ENCODE results near the gene PVRIG. TPM values are rescaled to one million over a fixed set of nuclear protein-coding genes. Genes with fewer than 3 reads are reported as not detected.
"Not testable (repeated sequence)": the region's sequence is repeated elsewhere in the genome, so short reads cannot be mapped to it uniquely, and the experiment has no call there.

Gene PVRIG
- polyA plus RNA-seq, 4 donors, result 1.7 to 12.5 (median 5.0) TPM

GRCh38 chr7:100270046-100270918 lies 50.5 kb downstream of the PVRIG start:
- not testable (repeated sequence) for DNase-seq (ENCODE audit: low read depth in 4 of 4, low spot score in 2 of 4)

Other genes with a start within 250 kb of the PVRIG start
- 10 to 100 TPM; 52.2 to 69.0 (median 62.5) TPM for gene AZGP1, start 243.9 kb upstream of the PVRIG start, polyA plus RNA-seq (ENCODE audit: insufficient read length in 4 of 4)
- 10 to 100 TPM; 43.3 to 71.5 (median 57.5) TPM for gene ZKSCAN1, start 204.4 kb upstream of the PVRIG start, polyA plus RNA-seq (ENCODE audit: insufficient read length in 4 of 4)
- gene ZSCAN21, start 170.2 kb upstream of the PVRIG start, polyA plus RNA-seq (ENCODE audit: insufficient read length in 4 of 4), result 10 to 100 TPM; 21.4 to 22.8 (median 22.2) TPM
- gene ZNF3, start 138.2 kb upstream of the PVRIG start, polyA plus RNA-seq (ENCODE audit: insufficient read length in 4 of 4), result 10 to 100 TPM; 46.5 to 57.6 (median 51.6) TPM
- gene COPS6, start 131.0 kb upstream of the PVRIG start, polyA plus RNA-seq (ENCODE audit: insufficient read length in 4 of 4), result 100 to 1,000 TPM; 124 to 140 (median 136) TPM
- 100 to 1,000 TPM; 140 to 174 (median 160) TPM for gene MCM7, start 118.6 kb upstream of the PVRIG start, polyA plus RNA-seq (ENCODE audit: insufficient read length in 4 of 4)
- 10 to 100 TPM; 28.0 to 38.0 (median 36.7) TPM for gene AP4M1, start 118.3 kb upstream of the PVRIG start, polyA plus RNA-seq (ENCODE audit: insufficient read length in 4 of 4)
- 10 to 100 TPM; 52.0 to 73.0 (median 58.6) TPM for gene TAF6, start 100.6 kb upstream of the PVRIG start, polyA plus RNA-seq (ENCODE audit: insufficient read length in 4 of 4)
- 10 to 100 TPM; 33.9 to 51.6 (median 46.0) TPM for gene CNPY4, start 100.3 kb upstream of the PVRIG start, polyA plus RNA-seq (ENCODE audit: insufficient read length in 4 of 4)
- gene MBLAC1, start 93.0 kb upstream of the PVRIG start, polyA plus RNA-seq (ENCODE audit: insufficient read length in 4 of 4), result 1 to 10 TPM; 1.7 to 2.5 (median 1.9) TPM
- gene LAMTOR4, start 71.0 kb upstream of the PVRIG start, polyA plus RNA-seq (ENCODE audit: insufficient read length in 4 of 4), result 100 to 1,000 TPM in 3 of 4 donors, 10 to 100 TPM in 1; 97.0 to 134 (median 116) TPM
- gene TRAPPC14, start 61.2 kb upstream of the PVRIG start, polyA plus RNA-seq (ENCODE audit: insufficient read length in 4 of 4), result 10 to 100 TPM; 18.6 to 27.7 (median 23.6) TPM
- 1 to 10 TPM; 5.7 to 8.0 (median 6.3) TPM for gene GAL3ST4, start 51.3 kb upstream of the PVRIG start, polyA plus RNA-seq (ENCODE audit: insufficient read length in 4 of 4)
- 10 to 100 TPM in 2 of 4 donors, 1 to 10 TPM in 2; 5.9 to 17.4 (median 13.1) TPM for gene GPC2, start 42.6 kb upstream of the PVRIG start, polyA plus RNA-seq (ENCODE audit: insufficient read length in 4 of 4)
- 10 to 100 TPM in 3 of 4 donors, 1 to 10 TPM in 1; 7.5 to 37.1 (median 22.3) TPM for gene STAG3, start 42.0 kb upstream of the PVRIG start, polyA plus RNA-seq (ENCODE audit: insufficient read length in 4 of 4)
- gene SPDYE3, start 87.8 kb downstream of the PVRIG start, polyA plus RNA-seq (ENCODE audit: insufficient read length in 4 of 4), result 1 to 10 TPM; 6.9 to 9.1 (median 7.1) TPM
- 10 to 100 TPM; 20.6 to 64.3 (median 42.5) TPM for gene PILRB, start 138.2 kb downstream of the PVRIG start, polyA plus RNA-seq (ENCODE audit: insufficient read length in 4 of 4)
- gene PILRA, start 153.5 kb downstream of the PVRIG start, polyA plus RNA-seq (ENCODE audit: insufficient read length in 4 of 4), result 1 to 10 TPM; 3.1 to 8.7 (median 5.8) TPM
- 1 to 10 TPM; 4.6 to 7.7 (median 6.6) TPM for gene ZCWPW1, start 208.8 kb downstream of the PVRIG start, polyA plus RNA-seq (ENCODE audit: insufficient read length in 4 of 4)
- 10 to 100 TPM; 52.4 to 69.2 (median 56.7) TPM for gene MEPCE, start 209.9 kb downstream of the PVRIG start, polyA plus RNA-seq (ENCODE audit: insufficient read length in 4 of 4)
- 10 to 100 TPM; 15.4 to 28.1 (median 21.1) TPM for gene PPP1R35, start 216.5 kb downstream of the PVRIG start, polyA plus RNA-seq (ENCODE audit: insufficient read length in 4 of 4)
- 1 to 10 TPM in 2 of 4 donors, under 1 TPM in 2; 0.75 to 3.4 (median 1.3) TPM for gene SPACDR, start 244.3 kb downstream of the PVRIG start, polyA plus RNA-seq (ENCODE audit: insufficient read length in 4 of 4)